ENCODE results near the gene CX3CL1. TPM values are rescaled to one million over a fixed set of nuclear protein-coding genes. Genes with fewer than 3 reads are reported as not detected.

Gene CX3CL1
- total and polyA plus RNA-seq, 9 donors, result 2.2 to 12.2 (median 6.9) TPM

- 60 to 66% (median 63%) methylated on average over 12 of the region's 12 CpGs for WGBS, 3 donors
- TF ChIP-seq CTCF (IDR thresholded peaks at IDR 0.05) (no peak), EP300 (IDR thresholded peaks at IDR 0.05) (no peak), POLR2A (IDR thresholded peaks at IDR 0.05) (no peak)
- DNase-seq, result no peak
- Histone ChIP-seq H3K9me3 (no peaks in the 10 kb centered on the region), H3K27ac (no peak overlapping the region), H3K4me3 (no peak overlapping the region), H3K27me3 (no peaks in the 10 kb centered on the region), H3K36me3 (no peaks in the 10 kb centered on the region), H3K4me1 (ENCODE audit: insufficient read depth) (no peaks in the 10 kb centered on the region)
- intact Hi-C loops (cut with DNase I), result loop anchor here in 2 of 4 donors (10.0 kb wide), 2 partner anchors 103 to 327 kb away; no protein-coding TSS in a partner anchor
These were observed 39.2 kb downstream of the CX3CL1 start for GRCh38 chr16:57411362-57411976.

GRCh38 chr16:57412584-57412983, 40.3 kb downstream of the CX3CL1 start:
- Histone ChIP-seq H3K36me3 (no peaks in the 10 kb centered on the region), H3K4me1 (ENCODE audit: insufficient read depth) (peaks cover 1% of the 10 kb centered on the region), H3K4me3 (no peak overlapping the region), H3K27ac (no peak overlapping the region), H3K9me3 (no peaks in the 10 kb centered on the region), H3K27me3 (no peaks in the 10 kb centered on the region)
- TF ChIP-seq EP300 (IDR thresholded peaks at IDR 0.05) (no peak), CTCF (IDR thresholded peaks at IDR 0.05) (no peak), POLR2A (IDR thresholded peaks at IDR 0.05) (no peak)
- DNase-seq, result no peak
- intact Hi-C loops (cut with DNase I), result loop anchor here in 2 of 4 donors (10.0 kb wide), 2 partner anchors 102 to 328 kb away; no protein-coding TSS in a partner anchor
- WGBS, 3 donors, result 88 to 93% (median 90%) methylated on average over 9 of the region's 9 CpGs

GRCh38 chr16:57413301-57413730, 41.0 kb downstream of the CX3CL1 start:
- TF ChIP-seq POLR2A (IDR thresholded peaks at IDR 0.05) (no peak), CTCF (IDR thresholded peaks at IDR 0.05) (no peak), EP300 (IDR thresholded peaks at IDR 0.05) (no peak)
- intact Hi-C loops (cut with DNase I), result loop anchor here in 2 of 4 donors (10.0 kb wide), 2 partner anchors 101 to 329 kb away; no protein-coding TSS in a partner anchor
- Histone ChIP-seq H3K27me3 (no peaks in the 10 kb centered on the region), H3K36me3 (no peaks in the 10 kb centered on the region), H3K4me1 (ENCODE audit: insufficient read depth) (peaks cover 1% of the 10 kb centered on the region), H3K27ac (no peak overlapping the region), H3K4me3 (no peak overlapping the region), H3K9me3 (no peaks in the 10 kb centered on the region)
- WGBS, 3 donors, result 86 to 92% (median 91%) methylated on average over 4 to 5 of the region's 5 CpGs
- DNase-seq, result no peak

- H3K4me1 ChIP-seq (ENCODE audit: insufficient read depth), result peaks cover 1% of the 10 kb centered on the region
- TF ChIP-seq CTCF (IDR thresholded peaks at IDR 0.05) (no peak), EP300 (IDR thresholded peaks at IDR 0.05) (no peak)
- WGBS, 3 donors, result 53 to 66% (median 66%) methylated on average over 7 of the region's 7 CpGs
- DNase-seq, result no peak
- no peak overlapping the region for H3K4me3 ChIP-seq
- H3K27ac ChIP-seq, result no peak overlapping the region
- H3K27me3 ChIP-seq, result no peaks in the 10 kb centered on the region
- H3K36me3 ChIP-seq, result no peaks in the 10 kb centered on the region
- intact Hi-C loops (cut with DNase I), result loop anchor here in 2 of 4 donors (2.0 to 10.0 kb wide), 3 partner anchors 101 to 329 kb away; no protein-coding TSS in a partner anchor
- H3K9me3 ChIP-seq, result no peaks in the 10 kb centered on the region
These were observed 41.4 kb downstream of the CX3CL1 start for GRCh38 chr16:57413733-57414132.

Data from ovary (tissue), 9 donors.